H9 (cell line): ENCODE results near the gene PRDX1. TPM values are rescaled to one million over a fixed set of nuclear protein-coding genes. Genes with fewer than 3 reads are reported as not detected.

Experiments
- DNase-seq: peaks from one replicate; pipeline ENCODE4 v3.0.0-alpha.2; 2017
- H2AFZ ChIP-seq: one replicate; pipeline ENCODE4 v1.6.1; 2013; ENCODE audit warnings: mild to moderate bottlenecking, low read length, control low read depth, moderate library complexity
- H2AK5ac ChIP-seq: 2 replicates; pipeline ENCODE4 v1.6.1; 2013; ENCODE audit warnings: low read length, control low read depth, mixed read lengths; ENCODE audit not compliant: insufficient read length
- H2BK120ac ChIP-seq: one replicate; pipeline ENCODE4 v1.6.1; 2013; ENCODE audit warnings: low read depth, mild to moderate bottlenecking, low read length, control low read depth, inconsistent platforms; ENCODE audit not compliant: poor library complexity, severe bottlenecking
- H2BK12ac ChIP-seq: 2 replicates; pipeline ENCODE4 v1.6.1; 2013; ENCODE audit warnings: low read length, control low read depth, mixed read lengths, low read depth; ENCODE audit not compliant: insufficient read length
- H2BK15ac ChIP-seq: 2 replicates; pipeline ENCODE4 v1.6.1; 2013; ENCODE audit warnings: low read depth, low read length, control low read depth
- H2BK20ac ChIP-seq: one replicate; pipeline ENCODE4 v1.6.1; 2013; ENCODE audit warnings: low read depth, mild to moderate bottlenecking, low read length, control low read depth, inconsistent platforms; ENCODE audit not compliant: poor library complexity, severe bottlenecking
- H2BK5ac ChIP-seq: 2 replicates; pipeline ENCODE4 v1.6.1; 2013; ENCODE audit warnings: low read length, control low read depth, mixed read lengths; ENCODE audit not compliant: insufficient read length
- H3K14ac ChIP-seq: 2 replicates; pipeline ENCODE4 v1.6.1; 2013; ENCODE audit warnings: low read length, control low read depth; ENCODE audit not compliant: insufficient read depth
- H3K18ac ChIP-seq: 2 replicates; pipeline ENCODE4 v1.6.1; 2013; ENCODE audit warnings: low read depth, mild to moderate bottlenecking, mixed read lengths, low read length, control low read depth; ENCODE audit not compliant: insufficient read length
- H3K23ac ChIP-seq: 2 replicates; pipeline ENCODE4 v1.6.1; 2013; ENCODE audit warnings: low read length, control low read depth, mixed read lengths, low read depth; ENCODE audit not compliant: insufficient read length
- H3K23me2 ChIP-seq: 2 replicates; pipeline ENCODE4 v1.6.1; 2013; ENCODE audit warnings: low read depth, mild to moderate bottlenecking, mixed read lengths, low read length, control low read depth; ENCODE audit not compliant: insufficient read length, poor library complexity, severe bottlenecking
- H3K27ac ChIP-seq: 2 replicates; pipeline ENCODE4 v1.5.1; 2013; ENCODE audit warnings: low read length, control low read depth, mixed read lengths, low read depth; ENCODE audit not compliant: insufficient read length
- H3K27me3 ChIP-seq: 2 replicates; pipeline ENCODE4 v1.6.1; 2013; ENCODE audit warnings: low read length, control low read depth, inconsistent platforms; ENCODE audit not compliant: insufficient read depth
- H3K4ac ChIP-seq: 2 replicates; pipeline ENCODE4 v1.6.1; 2013; ENCODE audit warnings: low read depth, mild to moderate bottlenecking, control low read depth, inconsistent platforms, low read length, moderate library complexity
- H3K4me1 ChIP-seq: 2 replicates; pipeline ENCODE4 v1.6.1; 2013; ENCODE audit warnings: low read length, control low read depth, inconsistent platforms; ENCODE audit not compliant: insufficient read depth
- H3K4me2 ChIP-seq: 2 replicates; pipeline ENCODE4 v1.6.1; 2013; ENCODE audit warnings: low read length, control low read depth, mixed read lengths; ENCODE audit not compliant: insufficient read length, insufficient read depth
- H3K56ac ChIP-seq: 2 replicates; pipeline ENCODE4 v1.6.1; 2013; ENCODE audit warnings: low read depth, mild to moderate bottlenecking, mixed read lengths, low read length, control low read depth; ENCODE audit not compliant: insufficient read length
- H3K79me1 ChIP-seq: 2 replicates; pipeline ENCODE4 v1.6.1; 2013; ENCODE audit warnings: low read depth, mild to moderate bottlenecking, moderate library complexity, low read length, control low read depth, inconsistent platforms; ENCODE audit not compliant: insufficient read depth, poor library complexity, severe bottlenecking
- H3K79me2 ChIP-seq: 2 replicates; pipeline ENCODE4 v1.6.1; 2013; ENCODE audit warnings: low read length, control low read depth, inconsistent platforms; ENCODE audit not compliant: insufficient read depth
- H3K9ac ChIP-seq: 2 replicates; pipeline ENCODE4 v1.6.1; 2013; ENCODE audit warnings: low read length, control low read depth, mixed read lengths; ENCODE audit not compliant: insufficient read length; ENCODE audit errors: extremely low read depth
- H3K9me3 ChIP-seq: one replicate; pipeline ENCODE4 v1.6.1; 2013; ENCODE audit warnings: low read depth, low read length, inconsistent platforms; ENCODE audit not compliant: control insufficient read depth
- H3T11ph ChIP-seq: one replicate; pipeline ENCODE4 v1.6.1; 2013; ENCODE audit warnings: mild to moderate bottlenecking, low read length, control low read depth, inconsistent platforms
- H4K20me1 ChIP-seq: one replicate; pipeline ENCODE4 v1.6.1; 2013; ENCODE audit not compliant: control insufficient read depth, insufficient read length, insufficient read depth
- H4K5ac ChIP-seq: 2 replicates; pipeline ENCODE4 v1.6.1; 2013; ENCODE audit warnings: low read depth, mild to moderate bottlenecking, mixed read lengths, low read length, control low read depth; ENCODE audit not compliant: insufficient read length
- H4K8ac ChIP-seq: replicated peaks from 2 replicates; pipeline ENCODE4 v1.6.1; 2013; ENCODE audit warnings: low read length, control low read depth, mixed read lengths, low read depth; ENCODE audit not compliant: insufficient read length
- H4K91ac ChIP-seq: 2 replicates; pipeline ENCODE4 v1.6.1; 2013; ENCODE audit warnings: low read depth, mild to moderate bottlenecking, moderate library complexity, mixed read lengths, low read length, control low read depth; ENCODE audit not compliant: insufficient read length
- H3K27ac Mint-ChIP-seq, 3 experiments: 2 replicates in 2 of 3; 3 replicates in 1 of 3; pipeline ENCODE4 v1.8.0; 2020 to 2021; ENCODE audit warnings: mixed read lengths in 3 of 3, mild to moderate bottlenecking in 1 of 3, moderate library complexity in 1 of 3
- H3K27me3 Mint-ChIP-seq: 2 replicates; pipeline ENCODE4 v1.8.0; 2021; ENCODE audit warnings: low read depth, mild to moderate bottlenecking, moderate library complexity, mixed read lengths
- H3K36me3 Mint-ChIP-seq, 3 experiments: 2 replicates in 2 of 3; 3 replicates in 1 of 3; pipeline ENCODE4 v1.8.0; 2020 to 2021; ENCODE audit warnings: low read depth in 3 of 3, mixed read lengths in 3 of 3; ENCODE audit not compliant: insufficient read depth in 1 of 3
- H3K4me1 Mint-ChIP-seq, 2 experiments: 2 replicates each; pipeline ENCODE4 v1.8.0; 2020; ENCODE audit warnings: mixed read lengths in 2 of 2
- H3K4me3 Mint-ChIP-seq, 2 experiments: 2 replicates in 1 of 2; 3 replicates in 1 of 2; pipeline ENCODE4 v1.8.0; 2020 to 2021; ENCODE audit warnings: mild to moderate bottlenecking in 2 of 2, mixed read lengths in 2 of 2, moderate library complexity in 1 of 2
- H3K9me3 Mint-ChIP-seq, 2 experiments: 2 replicates in 1 of 2; 3 replicates in 1 of 2; pipeline ENCODE4 v1.8.0; 2020; ENCODE audit warnings: mild to moderate bottlenecking in 2 of 2, mixed read lengths in 2 of 2, moderate library complexity in 1 of 2
- WGBS: extraction: QIAGEN DNeasy Blood & Tissue Kit; methylation state at CpG from one replicate; pipeline ENCODE4 v1.1.7; 2013; ENCODE audit warnings: missing lambda C conversion rate, low lambda C conversion rate, mixed read lengths; ENCODE audit not compliant: insufficient read length; ENCODE audit errors: extremely low coverage; 5-methylcytosine and 5-hydroxymethylcytosine counted together
- total RNA-seq: library from RNA; stranded (reverse); gene quantifications from 2 replicates; pipeline ENCODE4 v1.2.1, GENCODE V29; 2021
- TF ChIP-seq, protein P1 (sequence below): fragments of 200-600 bp; sonication (generic); conservative IDR thresholded peaks from 3 replicates; pipeline ENCODE4 v1.8.0; 2021; ENCODE audit warnings: antibody characterized with exemption, mild to moderate bottlenecking

PRDX1 gene
- total RNA-seq, 1 experiment from 2014 or later = 1,003 TPM

DNA sequence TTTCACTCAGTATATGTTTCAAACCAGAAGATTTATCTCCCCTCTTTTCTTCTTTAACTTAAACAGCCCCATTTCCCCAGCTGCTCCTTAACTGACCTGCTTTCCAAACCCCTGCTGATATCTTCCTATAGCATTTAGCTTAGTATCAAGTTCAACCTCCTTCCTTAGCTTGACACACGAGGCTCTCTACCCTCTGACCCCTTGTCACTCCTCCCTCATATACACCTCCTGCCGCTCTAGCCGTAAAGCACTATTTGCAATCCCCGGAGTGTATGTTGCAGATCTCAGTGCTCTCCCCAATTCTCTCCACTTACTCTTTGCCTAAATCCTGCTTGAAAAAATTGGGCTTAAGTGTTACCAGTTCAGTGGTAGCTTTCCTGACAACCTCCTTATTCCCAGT lies 15.2 kb upstream of the PRDX1 start:
- H3K27ac Mint-ChIP-seq = no peak overlapping the region
- peaks cover 12 to 13% of the 10 kb centered on the region in 2 experiments for H3K4me1 Mint-ChIP-seq
- Histone ChIP-seq H2BK12ac (no peak overlapping the region), H3K79me1 (no peaks in the 10 kb centered on the region), H4K20me1 (no peaks in the 10 kb centered on the region), H3K4me1 (no peaks in the 10 kb centered on the region), H3K4ac (no peak overlapping the region), H3K56ac (no peak overlapping the region), H4K91ac (no peak overlapping the region), H3K18ac (no peak overlapping the region), H3K4me2 (no peak overlapping the region), H2AFZ (no peak overlapping the region), H3K23ac (no peak overlapping the region), H4K5ac (no peak overlapping the region), H3T11ph (no peak overlapping the region), H2AK5ac (no peak overlapping the region), H2BK120ac (no peak overlapping the region), H3K79me2 (no peaks in the 10 kb centered on the region), H4K8ac (no peak overlapping the region), H3K9me3 (no peaks in the 10 kb centered on the region), H3K14ac (no peak overlapping the region), H2BK20ac (no peak overlapping the region), H2BK15ac (no peak overlapping the region), H3K9ac (no peak overlapping the region), H3K27ac (no peak overlapping the region), H2BK5ac (no peak overlapping the region), H3K27me3 (no peaks in the 10 kb centered on the region), H3K23me2 (no peaks in the 10 kb centered on the region)
- TF ChIP-seq, protein P1, sequence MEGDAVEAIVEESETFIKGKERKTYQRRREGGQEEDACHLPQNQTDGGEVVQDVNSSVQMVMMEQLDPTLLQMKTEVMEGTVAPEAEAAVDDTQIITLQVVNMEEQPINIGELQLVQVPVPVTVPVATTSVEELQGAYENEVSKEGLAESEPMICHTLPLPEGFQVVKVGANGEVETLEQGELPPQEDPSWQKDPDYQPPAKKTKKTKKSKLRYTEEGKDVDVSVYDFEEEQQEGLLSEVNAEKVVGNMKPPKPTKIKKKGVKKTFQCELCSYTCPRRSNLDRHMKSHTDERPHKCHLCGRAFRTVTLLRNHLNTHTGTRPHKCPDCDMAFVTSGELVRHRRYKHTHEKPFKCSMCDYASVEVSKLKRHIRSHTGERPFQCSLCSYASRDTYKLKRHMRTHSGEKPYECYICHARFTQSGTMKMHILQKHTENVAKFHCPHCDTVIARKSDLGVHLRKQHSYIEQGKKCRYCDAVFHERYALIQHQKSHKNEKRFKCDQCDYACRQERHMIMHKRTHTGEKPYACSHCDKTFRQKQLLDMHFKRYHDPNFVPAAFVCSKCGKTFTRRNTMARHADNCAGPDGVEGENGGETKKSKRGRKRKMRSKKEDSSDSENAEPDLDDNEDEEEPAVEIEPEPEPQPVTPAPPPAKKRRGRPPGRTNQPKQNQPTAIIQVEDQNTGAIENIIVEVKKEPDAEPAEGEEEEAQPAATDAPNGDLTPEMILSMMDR = no peak
- DNase-seq = no peak
- H3K27me3 Mint-ChIP-seq = no peaks in the 10 kb centered on the region
- no peaks in the 10 kb centered on the region for H3K36me3 Mint-ChIP-seq
- H3K4me3 Mint-ChIP-seq = no peak overlapping the region
- H3K9me3 Mint-ChIP-seq = no peaks in the 10 kb centered on the region
- no CpG with 5 or more reads among the region's 4 CpGs for WGBS
